ENCODE data around the gene SCAPER.

The SCAPER gene

GRCh38 chr15:76460871-76461270, 444.3 kb downstream of the SCAPER start:
- no peak overlapping the region for H3K27ac ChIP-seq
- no peak for TF ChIP-seq CTCF (IDR thresholded peaks at IDR 0.05; ENCODE audit: low read depth, low read length)
- H3K36me3 ChIP-seq = no peaks in the 10 kb centered on the region
- no peak overlapping the region for H3K4me3 ChIP-seq (ENCODE audit: low read depth, low read length)
- no peaks in the 10 kb centered on the region for H3K9me3 ChIP-seq (ENCODE audit: severe bottlenecking)
- no peaks in the 10 kb centered on the region for H3K27me3 ChIP-seq (ENCODE audit: insufficient read depth, low read depth, severe bottlenecking)
- no peak for DNase-seq

GRCh38 chr15:76460347-76460746, 444.8 kb downstream of the SCAPER start:
- TF ChIP-seq CTCF (IDR thresholded peaks at IDR 0.05; ENCODE audit: low read depth, low read length) = no peak
- H3K27ac ChIP-seq = no peak overlapping the region
- no peak for DNase-seq
- no peaks in the 10 kb centered on the region for H3K27me3 ChIP-seq (ENCODE audit: insufficient read depth, low read depth, severe bottlenecking)
- H3K4me3 ChIP-seq (ENCODE audit: low read depth, low read length) = no peak overlapping the region
- H3K9me3 ChIP-seq (ENCODE audit: severe bottlenecking) = no peaks in the 10 kb centered on the region
- no peaks in the 10 kb centered on the region for H3K36me3 ChIP-seq

GRCh38 chr15:76451540-76451939, 453.6 kb downstream of the SCAPER start:
- no peaks in the 10 kb centered on the region for H3K9me3 ChIP-seq (ENCODE audit: severe bottlenecking)
- no peak overlapping the region for H3K4me3 ChIP-seq (ENCODE audit: low read depth, low read length)
- DNase-seq = no peak
- no peak for TF ChIP-seq CTCF (IDR thresholded peaks at IDR 0.05; ENCODE audit: low read depth, low read length)
- no peak overlapping the region for H3K27ac ChIP-seq
- no peaks in the 10 kb centered on the region for H3K27me3 ChIP-seq (ENCODE audit: insufficient read depth, low read depth, severe bottlenecking)
- H3K36me3 ChIP-seq = no peaks in the 10 kb centered on the region

- no peak for TF ChIP-seq CTCF (IDR thresholded peaks at IDR 0.05; ENCODE audit: low read depth, low read length)
- H3K27ac ChIP-seq = no peak overlapping the region
- no peaks in the 10 kb centered on the region for H3K36me3 ChIP-seq
- no peaks in the 10 kb centered on the region for H3K9me3 ChIP-seq (ENCODE audit: severe bottlenecking)
- no peak for DNase-seq
- H3K4me3 ChIP-seq (ENCODE audit: low read depth, low read length) = no peak overlapping the region
- H3K27me3 ChIP-seq (ENCODE audit: insufficient read depth, low read depth, severe bottlenecking) = no peaks in the 10 kb centered on the region
These were observed 455.7 kb downstream of the SCAPER start for GRCh38 chr15:76449455-76449854.

- DNase-seq = no peak
- H3K27me3 ChIP-seq (ENCODE audit: insufficient read depth, low read depth, severe bottlenecking) = no peaks in the 10 kb centered on the region
- no peaks in the 10 kb centered on the region for H3K36me3 ChIP-seq
- H3K27ac ChIP-seq = no peak overlapping the region
- no peaks in the 10 kb centered on the region for H3K9me3 ChIP-seq (ENCODE audit: severe bottlenecking)
- TF ChIP-seq CTCF (IDR thresholded peaks at IDR 0.05; ENCODE audit: low read depth, low read length) = no peak
- H3K4me3 ChIP-seq (ENCODE audit: low read depth, low read length) = no peak overlapping the region
These were observed 456.4 kb downstream of the SCAPER start for GRCh38 chr15:76448755-76449154.

- no peak for DNase-seq
- H3K36me3 ChIP-seq = no peaks in the 10 kb centered on the region
- H3K27ac ChIP-seq = no peak overlapping the region
- H3K27me3 ChIP-seq (ENCODE audit: insufficient read depth, low read depth, severe bottlenecking) = no peaks in the 10 kb centered on the region
- no peak overlapping the region for H3K4me3 ChIP-seq (ENCODE audit: low read depth, low read length)
- H3K9me3 ChIP-seq (ENCODE audit: severe bottlenecking) = no peaks in the 10 kb centered on the region
- TF ChIP-seq CTCF (IDR thresholded peaks at IDR 0.05; ENCODE audit: low read depth, low read length) = no peak
These were observed 457.3 kb downstream of the SCAPER start for GRCh38 chr15:76447728-76448441.
